GM23248 (cell line): ENCODE results near the gene SEPHS2. TPM values are rescaled to one million over a fixed set of nuclear protein-coding genes. Genes with fewer than 3 reads are reported as not detected.

Experiments
- DNase-seq: peaks from one replicate; pipeline ENCODE4 v3.0.0-alpha.2; 2015
- H2AFZ ChIP-seq: fragments of 200-600 bp; sonication (generic); 2 replicates; pipeline ENCODE4 v1.6.1; 2016; ENCODE audit warnings: antibody characterized with exemption
- H3F3A ChIP-seq: fragments of 200-600 bp; sonication (generic); 2 replicates; pipeline ENCODE4 v1.6.1; 2016; ENCODE audit warnings: mild to moderate bottlenecking, antibody characterized with exemption, mixed run types; ENCODE audit not compliant: insufficient read depth
- H3K27ac ChIP-seq: fragments of 200-600 bp; sonication (generic); 2 replicates; pipeline ENCODE4 v1.5.1; 2016; ENCODE audit warnings: mild to moderate bottlenecking
- H3K27me3 ChIP-seq: fragments of 200-600 bp; sonication (generic); replicated peaks from 2 replicates; pipeline ENCODE4 v1.6.1; 2016; ENCODE audit warnings: mild to moderate bottlenecking; ENCODE audit not compliant: insufficient read depth
- H3K36me3 ChIP-seq: fragments of 200-600 bp; sonication (generic); 2 replicates; pipeline ENCODE4 v1.6.1; 2016; ENCODE audit warnings: low read depth, mild to moderate bottlenecking
- H3K4me1 ChIP-seq: fragments of 200-600 bp; sonication (generic); 2 replicates; pipeline ENCODE4 v1.6.1; 2016; ENCODE audit warnings: mild to moderate bottlenecking; ENCODE audit not compliant: insufficient read depth
- H3K4me2 ChIP-seq: fragments of 200-600 bp; sonication (generic); one replicate; pipeline ENCODE4 v1.6.1; 2016; ENCODE audit warnings: mild to moderate bottlenecking; ENCODE audit not compliant: unreplicated experiment
- H3K4me3 ChIP-seq: fragments of 200-600 bp; sonication (generic); 2 replicates; pipeline ENCODE4 v1.5.1; 2016; ENCODE audit warnings: mild to moderate bottlenecking
- H3K79me2 ChIP-seq: fragments of 200-600 bp; sonication (generic); 2 replicates; pipeline ENCODE4 v1.6.1; 2016; ENCODE audit warnings: mild to moderate bottlenecking; ENCODE audit not compliant: insufficient read depth
- H3K9ac ChIP-seq: fragments of 200-600 bp; sonication (generic); 2 replicates; pipeline ENCODE4 v1.6.1; 2016; ENCODE audit warnings: mild to moderate bottlenecking
- H3K9me2 ChIP-seq: fragments of 200-600 bp; sonication (generic); 2 replicates; pipeline ENCODE4 v1.6.1; 2016; ENCODE audit warnings: mixed run types, mild to moderate bottlenecking, moderate library complexity; ENCODE audit not compliant: insufficient read depth
- H3K9me3 ChIP-seq: fragments of 200-600 bp; sonication (generic); one replicate; pipeline ENCODE4 v1.6.1; 2017; ENCODE audit warnings: low read depth
- H4K20me1 ChIP-seq: fragments of 200-600 bp; sonication (generic); 2 replicates; pipeline ENCODE4 v1.6.0; 2016; ENCODE audit not compliant: insufficient read depth
- EZH2 ChIP-seq: fragments of 200-600 bp; sonication (generic); IDR thresholded peaks from 2 replicates; pipeline ENCODE4 v1.6.1; 2018; ENCODE audit warnings: antibody characterized with exemption, mild to moderate bottlenecking; ENCODE audit not compliant: insufficient read depth, poor library complexity, severe bottlenecking
- EZH2phosphoT487 ChIP-seq: fragments of 200-600 bp; sonication (generic); IDR thresholded peaks from 2 replicates; pipeline ENCODE4 v1.6.1; 2018; ENCODE audit warnings: antibody characterized with exemption, moderate library complexity, mild to moderate bottlenecking, low read depth; ENCODE audit not compliant: insufficient read depth
- WGBS, 2 experiments: methylation state at CpG; one replicate each; pipeline ENCODE4 v1.1.6; 2015 to 2017; ENCODE audit warnings: low lambda C conversion rate in 2 of 2, low coverage in 1 of 2; ENCODE audit errors: missing lambda C conversion rate in 2 of 2; 5-methylcytosine and 5-hydroxymethylcytosine counted together
- in situ Hi-C: fragments of 300-500 bp; cut with MboI; formaldehyde crosslinking; loops from 2 replicates; pipeline ENCODE4 v1.15.0; 2020
- polyA plus RNA-seq: library from polyadenylated mRNA; unstranded; fragments of >200 nt; fragmentation: Nextera tagmentation; extraction: Ambion mirVana; gene quantifications from 2 replicates; pipeline ENCODE4 v1.2.1, GENCODE V29; 2016
- total RNA-seq: library from RNA; depleted of rRNA; stranded (reverse); fragments of >200 nt; shearing (Covaris generic); gene quantifications from 2 replicates; pipeline ENCODE4 v1.2.3, GENCODE V29; 2014

SEPHS2 gene
- total and polyA plus RNA-seq, 2 experiments from 2014 or later: 6.2 to 26.9 TPM

DNA sequence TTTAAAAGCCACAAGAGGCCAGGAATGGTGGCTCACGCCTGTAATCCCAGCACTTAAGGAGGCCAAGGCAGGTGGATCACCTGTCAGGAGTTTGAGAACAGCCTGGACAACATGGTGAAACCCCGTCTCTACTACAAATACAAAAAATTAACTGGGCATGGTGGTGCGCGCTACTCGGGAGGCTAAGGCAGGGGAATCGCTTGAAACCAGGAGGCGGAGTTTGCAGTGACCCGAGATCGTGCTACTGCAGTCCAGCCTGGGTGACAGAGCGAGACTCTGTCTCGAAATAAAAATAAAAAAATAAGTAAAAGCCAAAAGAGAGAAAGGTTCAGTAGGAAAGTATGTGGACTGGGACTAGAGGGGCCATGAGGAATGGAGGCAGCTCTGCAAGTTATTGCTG is 13.8 kb upstream of the SEPHS2 start:
- no peak for DNase-seq
- Histone ChIP-seq H3K79me2 (no peaks in the 10 kb centered on the region), H4K20me1 (no peaks in the 10 kb centered on the region), H3K36me3 (no peaks in the 10 kb centered on the region), H3K27ac (no peak overlapping the region), H3K9me3 (no peaks in the 10 kb centered on the region), H3F3A (no peaks in the 10 kb centered on the region), H3K4me1 (no peaks in the 10 kb centered on the region), H3K4me3 (no peak overlapping the region), H3K4me2 (no peak overlapping the region), H2AFZ (no peak overlapping the region), H3K9ac (no peak overlapping the region), H3K27me3 (no peaks in the 10 kb centered on the region), H3K9me2 (no peaks in the 10 kb centered on the region)
- in situ Hi-C loops: no loop called here
- WGBS, 2 experiments: 69 to 70% methylated on average over 11 of the region's 11 CpGs
- TF ChIP-seq EZH2phosphoT487 (no peak), EZH2 (no peak)

GRCh38 chr16:30458561-30459394 is 13.1 kb upstream of the SEPHS2 start:
- no peak overlapping the region for H3K4me3 ChIP-seq
- H3K4me2 ChIP-seq: no peak overlapping the region
- no peak overlapping the region for H3K9ac ChIP-seq
- no peak for DNase-seq
- in situ Hi-C loops: no loop called here
- no peak overlapping the region for H2AFZ ChIP-seq
- no peaks in the 10 kb centered on the region for H3K79me2 ChIP-seq
- H3K9me2 ChIP-seq: no peaks in the 10 kb centered on the region
- no peak overlapping the region for H3K27ac ChIP-seq
- H3K9me3 ChIP-seq: no peaks in the 10 kb centered on the region
- H3K36me3 ChIP-seq: no peaks in the 10 kb centered on the region
- TF ChIP-seq EZH2phosphoT487 (no peak), EZH2 (no peak)
- H3K27me3 ChIP-seq: no peaks in the 10 kb centered on the region
- no peaks in the 10 kb centered on the region for H3F3A ChIP-seq
- no peaks in the 10 kb centered on the region for H4K20me1 ChIP-seq
- 78 to 80% methylated on average over 20 to 22 of the region's 22 CpGs for WGBS, 2 experiments
- no peaks in the 10 kb centered on the region for H3K4me1 ChIP-seq

- Histone ChIP-seq H3K4me3 (no peak overlapping the region), H3K36me3 (no peaks in the 10 kb centered on the region), H3K79me2 (no peaks in the 10 kb centered on the region), H3K9me3 (no peaks in the 10 kb centered on the region), H3K4me1 (no peaks in the 10 kb centered on the region), H3K4me2 (no peak overlapping the region), H3K27me3 (no peaks in the 10 kb centered on the region), H3K27ac (no peak overlapping the region), H3K9ac (no peak overlapping the region), H2AFZ (no peak overlapping the region), H3K9me2 (no peaks in the 10 kb centered on the region), H3F3A (no peaks in the 10 kb centered on the region), H4K20me1 (no peaks in the 10 kb centered on the region)
- DNase-seq: no peak
- WGBS, 2 experiments: 72% methylated on average over 15 to 16 of the region's 16 CpGs
- no peak for TF ChIP-seq EZH2phosphoT487
- TF ChIP-seq EZH2: no peak
- in situ Hi-C loops: no loop called here
Measured at GRCh38 chr16:30457743-30458560, 12.3 kb upstream of the SEPHS2 start.

DNA sequence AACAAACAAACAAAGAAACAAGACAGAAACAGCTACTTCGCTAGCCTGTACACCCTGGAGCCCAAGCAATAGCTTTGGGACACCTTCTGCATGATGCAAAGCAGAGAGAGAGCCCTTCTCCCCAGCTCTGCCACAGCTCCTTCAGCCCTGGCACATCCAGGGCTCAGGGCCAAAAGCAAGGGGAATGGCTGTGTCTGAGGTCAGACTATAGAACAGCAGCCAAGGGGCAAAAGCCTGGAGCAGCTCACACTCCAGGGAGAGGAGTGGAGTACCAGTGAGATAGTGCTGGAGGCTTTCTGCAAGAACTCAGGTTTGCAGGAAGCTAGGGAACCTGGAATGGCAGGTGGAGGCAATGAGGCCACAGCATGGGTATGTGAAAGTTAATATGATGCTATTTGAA is 11.6 kb upstream of the SEPHS2 start:
- H3K9me3 ChIP-seq: no peaks in the 10 kb centered on the region
- no peak for DNase-seq
- H3K79me2 ChIP-seq: no peaks in the 10 kb centered on the region
- no peak overlapping the region for H3K4me3 ChIP-seq
- in situ Hi-C loops: no loop called here
- H3K9me2 ChIP-seq: no peaks in the 10 kb centered on the region
- no peaks in the 10 kb centered on the region for H3K4me1 ChIP-seq
- no peaks in the 10 kb centered on the region for H3K36me3 ChIP-seq
- no peak overlapping the region for H3K9ac ChIP-seq
- no peak overlapping the region for H3K4me2 ChIP-seq
- TF ChIP-seq EZH2phosphoT487 (no peak), EZH2 (no peak)
- no peak overlapping the region for H3K27ac ChIP-seq
- no peaks in the 10 kb centered on the region for H3F3A ChIP-seq
- H2AFZ ChIP-seq: no peak overlapping the region
- H3K27me3 ChIP-seq: no peaks in the 10 kb centered on the region
- H4K20me1 ChIP-seq: no peaks in the 10 kb centered on the region
- WGBS, 2 experiments: 86 to 92% methylated on average over 1 of the region's 1 CpG
